Bone marrow (tissue), 2 donors: ENCODE results near the gene CCNY.
"Not testable (repeated sequence)": the region's sequence is repeated elsewhere in the genome, so short reads cannot be mapped to it uniquely, and the experiment has no call there.

Source experiments
- DNase-seq, 2 donors: peaks; one replicate each; lab custom pipeline; 2025; lab: John Stamatoyannopoulos, UW

Gene CCNY

GRCh38 chr10:35518187-35518586 lies 181.9 kb downstream of the CCNY start:
- DNase-seq: not testable (repeated sequence)

- DNase-seq: no peak
Observed at GRCh38 chr10:35520996-35521395, 184.7 kb downstream of the CCNY start.

DNA sequence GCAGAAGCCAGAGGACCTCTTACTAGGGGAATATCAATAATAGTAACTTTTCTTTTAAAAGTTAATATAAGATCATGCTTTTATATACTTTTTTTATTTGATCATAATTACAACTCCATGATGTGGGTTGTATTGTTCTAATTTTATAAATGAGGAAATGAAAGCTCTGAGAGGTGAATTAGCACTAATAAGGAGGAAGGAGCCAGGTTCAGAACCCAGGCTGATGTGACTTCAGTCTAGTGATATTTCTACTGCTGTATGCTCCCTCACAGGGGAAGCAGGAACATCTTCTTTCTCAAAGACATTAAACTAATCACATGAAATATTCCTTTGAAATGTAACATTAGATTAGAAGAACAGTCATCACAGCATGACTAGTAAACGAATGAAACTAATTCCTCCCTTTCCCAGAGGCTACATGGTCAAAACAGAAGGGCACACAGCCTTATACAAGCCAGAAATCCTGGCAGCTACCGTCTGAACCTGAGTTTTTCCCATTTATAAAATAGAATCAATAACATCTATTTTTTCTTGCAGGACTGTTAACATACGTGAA lies 187.4 kb downstream of the CCNY start:
- DNase-seq: no peak

DNA sequence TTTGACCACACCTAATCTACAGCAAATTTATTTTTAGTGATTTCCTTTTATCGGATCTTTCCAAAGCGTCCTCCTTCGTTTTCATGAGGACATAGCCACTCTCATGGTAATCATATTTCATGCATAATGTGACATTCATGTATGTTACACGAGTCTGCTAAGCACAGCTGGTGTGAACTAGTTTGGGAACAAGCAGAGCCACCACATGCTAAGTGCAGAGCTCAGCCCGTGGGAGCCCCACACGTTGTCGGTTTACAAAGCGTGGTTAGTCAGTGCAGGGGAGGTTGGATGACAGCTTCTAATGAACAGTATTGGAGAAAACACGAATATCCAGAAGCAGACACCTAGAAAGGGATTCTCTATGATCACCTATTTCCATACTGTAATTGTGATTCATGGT lies 190.4 kb downstream of the CCNY start:
- no peak for DNase-seq

GRCh38 chr10:35532141-35532540 lies 195.8 kb downstream of the CCNY start:
- DNase-seq: no peak

DNA sequence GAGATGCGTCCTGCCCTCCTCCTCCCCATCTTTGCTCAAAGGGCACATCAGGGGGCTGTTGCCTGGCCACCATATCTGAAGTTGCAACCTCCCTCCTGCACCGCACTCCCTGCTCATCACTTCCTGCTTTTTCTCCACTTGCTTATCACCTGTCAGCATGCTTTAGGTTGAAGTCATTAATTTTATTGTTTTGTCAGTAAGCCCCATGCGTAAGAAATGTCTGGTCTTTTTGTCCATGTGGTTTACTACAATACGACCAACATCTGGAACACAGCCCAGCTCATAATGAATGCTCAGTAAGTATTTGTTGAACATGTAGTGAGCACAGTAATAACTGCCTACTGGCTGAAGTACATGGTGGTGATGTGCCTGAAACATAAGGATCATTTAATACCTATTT lies 197.3 kb downstream of the CCNY start:
- no peak for DNase-seq

- DNase-seq: no peak
Observed at GRCh38 chr10:35535136-35535535, 198.8 kb downstream of the CCNY start.

GRCh38 chr10:35536789-35537188 lies 200.5 kb downstream of the CCNY start:
- no peak for DNase-seq

- not testable (repeated sequence) for DNase-seq
Observed at GRCh38 chr10:35537925-35538324, 201.6 kb downstream of the CCNY start.

DNA sequence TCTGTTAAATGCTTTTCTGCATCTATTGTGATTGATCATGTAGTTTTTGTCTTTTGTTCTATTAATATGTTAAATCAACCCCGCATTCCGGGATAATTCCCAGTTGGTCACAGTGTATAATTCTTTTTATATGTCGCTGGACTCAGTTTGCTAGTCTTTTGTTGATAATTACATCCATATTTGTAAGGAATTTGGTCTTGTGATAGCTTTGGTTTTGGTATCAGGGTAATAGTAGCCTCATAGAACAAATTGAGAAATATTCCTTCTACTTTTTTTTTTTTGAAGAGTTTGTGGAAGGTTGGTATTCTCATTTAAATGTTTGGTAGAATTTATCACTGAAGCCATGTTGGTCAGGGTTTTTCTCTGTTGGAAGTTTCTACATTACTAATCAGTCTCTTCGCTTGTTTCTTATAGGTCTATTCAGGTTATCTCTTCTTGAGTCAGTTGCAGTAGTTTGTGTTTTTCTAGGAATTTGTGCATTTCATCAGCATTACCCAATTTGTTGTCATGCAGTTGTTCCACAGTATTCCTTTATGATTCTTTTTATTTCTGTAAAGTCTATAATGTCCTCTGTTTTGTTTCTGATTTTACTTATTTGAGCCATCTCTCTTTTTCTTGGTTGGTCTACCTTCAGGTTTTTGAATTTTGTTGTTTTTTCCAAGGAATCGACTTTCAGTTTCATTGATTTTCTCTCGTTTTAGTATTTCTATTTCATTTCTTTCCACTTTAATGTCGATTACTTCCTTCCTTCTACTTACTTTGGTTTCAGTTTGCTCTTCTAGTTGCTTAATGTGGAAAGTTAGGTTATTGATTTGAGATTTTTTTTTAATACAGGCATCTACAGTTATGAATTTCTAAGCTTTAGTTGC lies 204.2 kb downstream of the CCNY start:
- DNase-seq: no peak

GRCh38 chr10:35541720-35542119 lies 205.4 kb downstream of the CCNY start:
- no peak for DNase-seq

- DNase-seq: no peak
Observed at GRCh38 chr10:35542303-35542702, 206.0 kb downstream of the CCNY start.

DNA sequence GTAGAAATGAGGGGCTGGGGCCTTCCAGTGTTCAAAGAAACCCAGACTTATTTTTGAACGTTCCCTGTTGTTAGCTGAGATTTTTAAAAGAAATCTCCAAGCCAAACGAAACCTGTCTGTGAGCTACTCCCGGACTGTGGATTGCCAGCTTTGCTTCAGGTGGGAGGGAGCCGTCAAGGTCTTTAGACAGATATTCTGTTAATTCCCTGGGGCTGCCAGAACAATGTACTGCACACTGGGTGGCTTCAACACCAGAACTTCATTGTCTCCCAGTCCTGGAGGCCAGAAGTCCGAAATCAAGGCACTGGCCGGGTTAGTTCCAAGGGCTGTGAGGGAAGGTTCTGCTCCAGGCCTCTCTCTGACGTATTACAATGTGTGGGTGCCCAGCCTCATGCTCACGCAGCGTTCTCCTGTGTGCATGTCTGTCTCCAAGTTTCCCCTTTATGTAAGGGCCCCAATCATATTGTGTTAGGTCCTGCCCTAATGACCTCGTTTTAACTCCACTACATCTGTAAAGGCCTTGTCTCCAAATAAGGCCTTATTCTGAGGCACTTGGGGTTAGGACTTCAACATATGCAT lies 208.9 kb downstream of the CCNY start:
- no peak for DNase-seq

GRCh38 chr10:35545878-35546590 lies 209.7 kb downstream of the CCNY start:
- DNase-seq: no peak

DNA sequence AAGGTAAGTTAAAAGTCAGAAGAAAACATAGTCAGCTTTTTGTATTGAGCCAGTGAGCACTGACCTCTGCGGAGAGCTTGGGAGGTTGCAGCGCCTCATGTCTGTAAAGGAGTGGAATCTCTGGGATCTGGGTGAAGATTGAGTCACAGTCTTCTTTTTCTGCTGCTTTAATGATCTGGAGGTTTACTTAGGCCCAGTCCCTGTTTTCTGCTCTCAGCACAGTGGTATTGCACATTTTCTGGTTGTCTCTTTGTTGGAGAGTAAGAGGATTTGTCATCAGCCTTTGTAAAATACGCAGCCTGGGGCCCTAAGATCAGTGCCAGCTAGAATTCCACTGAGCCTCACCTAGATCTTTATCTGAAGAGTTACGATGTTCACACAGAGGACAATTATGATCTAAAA lies 210.5 kb downstream of the CCNY start:
- DNase-seq: no peak

DNA sequence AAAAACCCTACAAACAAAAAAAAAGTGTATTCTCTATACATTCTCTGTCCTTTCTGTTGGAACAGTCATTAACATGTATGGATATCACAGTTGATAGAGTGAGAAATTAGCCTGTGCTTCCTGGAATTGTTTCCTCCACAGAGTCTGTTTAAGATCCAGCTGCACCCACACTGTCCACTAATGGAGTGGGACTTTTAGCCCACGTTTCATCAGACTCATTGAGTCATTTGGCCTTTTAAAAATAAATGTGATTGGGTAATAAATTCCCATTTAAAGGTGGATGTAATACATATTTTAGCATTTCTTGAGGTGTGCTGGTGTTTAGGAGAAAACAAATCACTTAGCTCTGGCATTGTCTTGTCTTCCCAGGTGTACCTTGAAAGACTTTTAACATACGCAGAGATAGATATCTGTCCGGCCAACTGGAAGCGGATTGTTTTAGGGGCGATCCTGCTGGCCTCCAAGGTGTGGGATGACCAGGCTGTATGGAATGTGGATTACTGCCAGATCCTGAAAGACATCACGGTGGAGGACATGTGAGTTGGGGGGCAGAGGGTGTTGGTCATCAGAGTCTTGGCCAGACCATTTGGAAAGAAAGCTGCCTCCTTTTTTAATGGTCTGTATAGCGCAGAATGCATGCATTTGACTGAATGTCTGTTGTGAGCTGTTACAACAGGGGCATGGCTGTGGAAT lies 216.5 kb downstream of the CCNY start:
- no peak for DNase-seq

DNA sequence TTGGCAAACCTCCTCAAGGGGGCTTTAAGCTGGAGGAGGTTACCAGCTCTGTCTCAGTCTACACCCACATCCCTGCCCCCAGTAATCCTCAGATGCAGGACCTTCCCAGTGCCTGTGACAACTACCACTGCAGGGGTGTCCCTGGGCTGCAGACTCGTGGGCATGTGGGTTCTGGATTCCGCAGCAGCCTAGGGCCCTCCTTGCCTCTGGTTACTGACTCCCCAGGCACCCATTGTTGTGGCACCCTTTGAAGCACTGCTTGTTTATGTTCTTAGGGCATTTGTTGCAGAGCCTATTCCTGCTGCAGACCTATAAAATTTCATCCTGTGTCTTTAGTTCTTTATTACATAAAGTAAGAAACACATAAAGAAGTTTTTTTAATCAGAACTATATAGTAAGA lies 217.7 kb downstream of the CCNY start:
- DNase-seq: no peak

DNA sequence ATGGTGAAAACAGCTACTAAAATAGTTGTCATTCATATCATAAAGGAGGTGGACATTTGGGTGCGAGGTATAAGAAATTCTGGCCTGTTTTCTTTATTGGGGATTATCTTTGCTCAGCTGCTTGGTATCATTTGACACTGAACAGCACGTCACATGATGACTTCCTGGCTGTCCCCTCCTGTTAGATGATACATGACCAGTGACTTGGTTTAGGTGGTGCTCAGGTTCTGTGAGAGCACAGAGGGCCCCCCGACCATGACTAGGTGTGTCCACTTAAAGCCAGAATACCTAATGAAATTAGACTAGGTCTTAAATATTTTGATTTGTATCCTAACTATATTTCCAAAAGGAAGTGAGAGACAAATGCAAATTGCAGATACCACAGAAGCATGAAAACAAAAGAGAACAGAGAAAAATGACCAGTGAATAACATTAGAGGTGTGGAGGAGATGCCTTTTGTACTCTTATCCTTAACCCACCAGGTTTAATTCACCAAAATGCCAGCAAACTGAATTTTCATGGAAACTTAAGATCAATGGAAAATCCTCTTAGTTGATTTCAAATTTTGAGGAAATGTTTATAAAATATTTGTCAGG lies 218.2 kb downstream of the CCNY start:
- no peak for DNase-seq

- no peak for DNase-seq
Observed at GRCh38 chr10:35555962-35556930, 219.9 kb downstream of the CCNY start.

DNA sequence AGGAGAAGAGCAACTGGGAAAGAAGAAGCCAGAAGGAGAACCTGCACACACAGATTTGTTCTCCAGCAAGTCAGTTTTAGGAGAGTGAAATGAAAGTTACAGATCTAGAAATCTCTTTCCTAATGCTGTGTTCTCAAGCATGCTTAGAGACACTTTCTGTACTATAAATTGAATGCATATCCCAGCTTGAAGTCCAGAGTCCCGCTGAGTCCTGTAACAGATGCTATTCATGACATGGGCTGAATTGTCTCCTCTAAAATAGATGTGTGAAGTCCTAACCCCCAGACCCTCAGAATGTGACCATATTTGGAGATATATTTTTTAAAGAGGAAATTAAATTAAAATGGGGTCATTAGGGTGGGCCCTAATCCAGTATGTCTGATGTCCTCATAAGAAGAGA lies 222.0 kb downstream of the CCNY start:
- DNase-seq: no peak

DNA sequence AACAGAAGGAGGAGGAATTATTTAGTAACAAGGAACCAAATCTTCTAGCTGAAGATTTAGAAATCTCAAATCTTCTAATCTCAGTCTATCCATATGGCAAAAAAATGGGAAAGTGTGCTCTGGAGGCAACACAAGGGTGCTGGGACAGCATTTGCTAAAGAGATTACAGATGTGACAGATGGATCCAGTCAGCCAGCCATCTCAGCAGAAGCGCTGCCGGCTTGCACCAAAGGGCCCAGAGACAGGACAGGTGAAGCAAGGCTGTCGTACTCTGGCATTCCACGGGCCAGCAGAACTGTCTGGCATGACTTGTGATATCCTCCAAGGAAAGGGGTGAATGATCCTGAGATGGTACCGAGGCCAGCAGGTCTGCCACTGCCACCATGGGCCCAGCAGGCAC lies 223.1 kb downstream of the CCNY start:
- no peak for DNase-seq
